Measurements from ENCODE around the gene LPIN2.

- no peak for TF ChIP-seq TAF1 (IDR thresholded peaks at IDR 0.05; ENCODE audit: borderline replicate concordance, low read depth, low read length)
- no peak for TF ChIP-seq POLR2AphosphoS5 (IDR thresholded peaks at IDR 0.05; ENCODE audit: low read depth, low read length)
- no peak for TF ChIP-seq POLR2A (IDR thresholded peaks at IDR 0.05; ENCODE audit: low read depth, low read length)
Measured at GRCh38 chr18:3035635-3036034, 22.7 kb upstream of the LPIN2 start.
